ENCODE data around the gene DIP2A. TPM values are rescaled to one million over a fixed set of nuclear protein-coding genes. Genes with fewer than 3 reads are reported as not detected.

DIP2A gene
- total RNA-seq, 4 donors from 2014 or later, result 42.3 to 141 (median 52.8) TPM

DNA sequence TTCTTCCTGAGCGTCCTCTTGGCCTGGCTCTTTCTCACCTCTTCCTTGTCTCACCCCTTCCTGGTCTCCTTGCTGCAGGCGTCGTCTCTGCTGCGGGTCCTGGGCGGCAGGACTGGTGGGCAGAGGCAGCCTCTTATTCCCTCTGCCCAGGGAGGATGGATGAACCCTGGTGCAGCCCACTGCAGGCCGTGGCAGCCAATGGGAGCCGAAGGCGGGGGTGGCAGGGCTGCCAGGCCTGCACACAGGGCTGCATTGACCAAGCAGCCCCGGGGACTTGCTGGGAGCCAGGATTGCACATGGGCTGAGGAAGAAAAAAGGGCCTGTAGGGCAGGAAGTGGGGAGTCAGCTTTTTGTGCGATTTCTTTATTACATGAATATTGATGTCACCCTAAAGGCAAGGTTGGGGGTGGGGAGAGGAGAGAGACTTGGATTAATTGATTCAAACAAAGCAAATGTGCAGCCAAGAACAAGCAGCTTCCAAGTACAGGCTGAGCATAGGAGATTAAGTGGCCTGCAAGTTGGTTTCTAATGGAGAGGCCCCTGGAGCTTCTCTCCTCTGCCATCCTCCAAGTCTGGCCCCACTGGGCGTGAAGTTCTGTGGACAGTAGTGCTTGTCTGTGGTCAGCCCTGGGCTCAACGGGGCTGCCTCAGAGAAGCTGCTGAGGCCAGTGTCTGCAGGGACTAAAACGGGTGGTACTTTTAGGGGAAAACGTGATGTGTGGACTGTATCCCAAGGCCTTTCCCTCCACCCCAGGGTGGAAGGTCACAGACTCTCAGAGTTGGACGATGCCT is 146.5 kb downstream of the DIP2A start, which contains the start of gene S100B:
S100B (minus strand) TSS at position 108 of the 792 bp plus-strand sequence. CDS start 2,667 bp downstream, outside the sequence.
- no peak for TF ChIP-seq EP300 (IDR thresholded peaks at IDR 0.05)
- TF ChIP-seq, protein P1, sequence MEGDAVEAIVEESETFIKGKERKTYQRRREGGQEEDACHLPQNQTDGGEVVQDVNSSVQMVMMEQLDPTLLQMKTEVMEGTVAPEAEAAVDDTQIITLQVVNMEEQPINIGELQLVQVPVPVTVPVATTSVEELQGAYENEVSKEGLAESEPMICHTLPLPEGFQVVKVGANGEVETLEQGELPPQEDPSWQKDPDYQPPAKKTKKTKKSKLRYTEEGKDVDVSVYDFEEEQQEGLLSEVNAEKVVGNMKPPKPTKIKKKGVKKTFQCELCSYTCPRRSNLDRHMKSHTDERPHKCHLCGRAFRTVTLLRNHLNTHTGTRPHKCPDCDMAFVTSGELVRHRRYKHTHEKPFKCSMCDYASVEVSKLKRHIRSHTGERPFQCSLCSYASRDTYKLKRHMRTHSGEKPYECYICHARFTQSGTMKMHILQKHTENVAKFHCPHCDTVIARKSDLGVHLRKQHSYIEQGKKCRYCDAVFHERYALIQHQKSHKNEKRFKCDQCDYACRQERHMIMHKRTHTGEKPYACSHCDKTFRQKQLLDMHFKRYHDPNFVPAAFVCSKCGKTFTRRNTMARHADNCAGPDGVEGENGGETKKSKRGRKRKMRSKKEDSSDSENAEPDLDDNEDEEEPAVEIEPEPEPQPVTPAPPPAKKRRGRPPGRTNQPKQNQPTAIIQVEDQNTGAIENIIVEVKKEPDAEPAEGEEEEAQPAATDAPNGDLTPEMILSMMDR (IDR thresholded peaks at IDR 0.05), result no peak
- Histone ChIP-seq H3K4me3 (no peak within 1 kb of the TSS), H3K27ac (peak within 1 kb of the TSS; percentile 53), H3K9me3 (no peaks in the 10 kb centered on the region), H3K27me3 (no peaks in the 10 kb centered on the region), H3K36me3 (no peaks in the 10 kb centered on the region), H3K4me1 (peaks cover 8% of the 10 kb centered on the region)
- WGBS, result 62% methylated on average over 15 of the region's 15 CpGs
- peak in 1 of 2 donors; percentile 54 for DNase-seq (ENCODE audit: low spot score in 2 of 2)

DNA sequence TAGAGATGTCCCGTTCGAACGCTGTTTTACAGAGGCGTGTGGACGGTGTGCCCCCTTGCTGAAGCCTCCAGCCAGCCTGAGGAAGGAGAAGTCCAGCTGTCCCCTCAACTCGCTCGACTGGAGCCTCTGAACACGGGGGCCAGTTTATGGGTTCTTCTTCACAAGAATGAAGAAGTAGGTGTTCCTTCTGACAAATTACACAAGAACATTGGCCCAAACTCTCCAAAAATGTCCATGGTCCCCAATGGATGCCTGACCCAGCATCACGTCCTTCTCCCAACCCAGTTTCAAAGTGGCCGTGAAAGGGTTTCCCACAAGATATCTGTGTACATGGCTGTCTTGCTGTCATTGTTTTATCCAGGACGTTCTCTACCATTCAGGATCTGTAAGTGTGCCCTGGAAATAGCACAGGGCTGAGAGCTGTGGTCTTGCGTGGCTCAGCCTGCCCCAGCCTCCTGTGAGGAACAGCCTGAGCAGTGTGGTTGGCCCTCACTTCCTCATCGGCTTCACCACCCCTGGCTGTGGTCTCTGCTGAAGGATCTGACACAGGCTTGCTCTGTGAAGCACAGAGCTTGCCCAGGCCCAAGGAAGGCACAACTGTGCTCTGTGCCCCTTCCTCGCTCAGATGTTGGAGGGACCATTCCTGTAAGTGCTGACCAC is 147.2 kb downstream of the DIP2A start:
- WGBS, result 66% methylated on average over 13 of the region's 14 CpGs
- H3K4me3 ChIP-seq, result no peak overlapping the region
- peak overlapping the region; percentile 53 for H3K27ac ChIP-seq
- no peaks in the 10 kb centered on the region for H3K27me3 ChIP-seq
- TF ChIP-seq POLR2AphosphoS5 (IDR thresholded peaks at IDR 0.05) (no peak), EP300 (IDR thresholded peaks at IDR 0.05) (no peak), POLR2A (IDR thresholded peaks at IDR 0.05) (no peak)
- TF ChIP-seq, protein P1 (IDR thresholded peaks at IDR 0.05), result no peak
- H3K4me1 ChIP-seq, result peaks cover 8% of the 10 kb centered on the region
- no peaks in the 10 kb centered on the region for H3K36me3 ChIP-seq
- peak in 1 of 2 donors; percentile 55 for DNase-seq (ENCODE audit: low spot score in 2 of 2)
- H3K9me3 ChIP-seq, result no peaks in the 10 kb centered on the region

- TF ChIP-seq POLR2AphosphoS5 (IDR thresholded peaks at IDR 0.05) (no peak), EP300 (IDR thresholded peaks at IDR 0.05) (no peak), POLR2A (IDR thresholded peaks at IDR 0.05) (no peak)
- TF ChIP-seq, protein P1 (IDR thresholded peaks at IDR 0.05), result no peak
- peak overlapping the region; percentile 3 for H3K27ac ChIP-seq
- 70% methylated on average over 3 of the region's 7 CpGs for WGBS
Observed at GRCh38 chr21:46606427-46606813, 147.7 kb downstream of the DIP2A start.

DNA sequence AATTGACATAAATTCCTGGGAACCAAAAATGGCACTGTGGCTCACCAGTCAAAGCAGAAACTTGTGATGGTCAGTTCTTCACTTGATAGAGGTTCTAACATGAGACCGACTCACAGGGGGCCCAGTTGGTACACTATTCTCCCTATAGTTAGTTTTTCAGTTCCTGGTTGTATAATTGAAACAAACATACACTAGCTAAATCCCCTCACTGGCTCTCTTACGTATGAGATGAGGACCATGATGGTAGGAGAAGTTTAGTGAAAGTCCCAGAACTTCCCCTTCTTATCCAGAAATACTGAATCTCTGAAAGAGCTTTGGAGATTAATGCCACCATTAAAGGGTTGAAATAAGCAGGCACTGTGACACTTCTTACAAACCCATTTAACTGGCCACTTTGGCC is 148.9 kb downstream of the DIP2A start:
- no peaks in the 10 kb centered on the region for H3K27me3 ChIP-seq
- no peaks in the 10 kb centered on the region for H3K9me3 ChIP-seq
- WGBS, result 89% methylated on average over 2 of the region's 2 CpGs
- no peak overlapping the region for H3K4me3 ChIP-seq
- DNase-seq (ENCODE audit: low spot score in 2 of 2), result no peak
- H3K4me1 ChIP-seq, result peaks cover 8% of the 10 kb centered on the region
- no peaks in the 10 kb centered on the region for H3K36me3 ChIP-seq
- H3K27ac ChIP-seq, result no peak overlapping the region
- TF ChIP-seq EP300 (IDR thresholded peaks at IDR 0.05) (no peak), POLR2A (IDR thresholded peaks at IDR 0.05) (no peak), POLR2AphosphoS5 (IDR thresholded peaks at IDR 0.05) (no peak)
- TF ChIP-seq, protein P1 (IDR thresholded peaks at IDR 0.05), result no peak

More at GRCh38 chr21:46606427-46606813, 147.7 kb downstream of the DIP2A start:
- Histone ChIP-seq H3K9me3 (no peaks in the 10 kb centered on the region), H3K4me1 (peaks cover 8% of the 10 kb centered on the region), H3K27me3 (no peaks in the 10 kb centered on the region), H3K4me3 (no peak overlapping the region), H3K36me3 (no peaks in the 10 kb centered on the region)
- DNase-seq (ENCODE audit: low spot score in 2 of 2), result peak in 1 of 2 donors; percentile 37

DNA sequence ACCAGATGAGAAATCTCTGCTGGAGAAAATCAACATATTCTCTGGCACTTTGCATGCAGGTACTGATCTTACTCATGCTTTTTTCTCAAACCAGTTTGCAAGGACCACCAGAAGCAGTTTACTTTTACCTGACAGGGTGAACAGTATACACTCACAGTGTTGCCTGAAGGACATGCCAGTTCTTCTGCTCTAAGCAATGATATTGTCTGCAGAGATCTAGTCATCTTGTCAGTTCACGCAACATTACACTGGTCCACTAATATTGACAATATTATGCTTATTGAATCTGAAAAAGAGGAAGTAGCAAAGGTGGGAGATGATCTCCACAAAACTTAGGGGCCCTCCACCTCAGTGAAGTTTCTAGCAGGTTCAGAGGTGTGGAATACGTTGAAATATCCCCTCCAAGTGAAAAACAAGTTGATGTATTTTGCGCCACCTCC is 150.0 kb downstream of the DIP2A start:
- Histone ChIP-seq H3K27me3 (no peaks in the 10 kb centered on the region), H3K4me3 (no peak overlapping the region)
- TF ChIP-seq EP300 (IDR thresholded peaks at IDR 0.05) (no peak), POLR2A (IDR thresholded peaks at IDR 0.05) (no peak), POLR2AphosphoS5 (IDR thresholded peaks at IDR 0.05) (no peak)
- TF ChIP-seq, protein P1 (IDR thresholded peaks at IDR 0.05), result no peak

More for the DNA sequence above, 150.0 kb downstream of the DIP2A start:
- Histone ChIP-seq H3K27ac (no peak overlapping the region), H3K36me3 (no peaks in the 10 kb centered on the region), H3K9me3 (no peaks in the 10 kb centered on the region), H3K4me1 (peaks cover 8% of the 10 kb centered on the region)
- WGBS, result 82% methylated on average over 3 of the region's 3 CpGs
- DNase-seq (ENCODE audit: low spot score in 2 of 2), result no peak

Measured in suprapubic skin (tissue), 4 donors.